RWPE2 (cell line): ENCODE measurements around the gene RNPEPL1.

Experiments used
- ATAC-seq: fragments of 200-7000 bp; cut with Tn5 transposase; 3 replicates; pipeline ENCODE4 v1.9.1; 2021; ENCODE audit warnings: low read depth
- DNase-seq: peaks from one replicate; pipeline ENCODE4 v3.0.0-alpha.2; 2020; ENCODE audit warnings: low spot score
- H3K27ac ChIP-seq: fragments of 450-650 bp; 2 replicates; pipeline ENCODE4 v1.5.1; 2017; ENCODE audit warnings: mild to moderate bottlenecking; ENCODE audit not compliant: poor library complexity, severe bottlenecking
- H3K27me3 ChIP-seq: fragments of 250-450 bp; sonication (Bioruptor Pico); 2 replicates; pipeline ENCODE4 v1.5.1; 2021; ENCODE audit warnings: mild to moderate bottlenecking, moderate library complexity; ENCODE audit not compliant: insufficient read depth, poor library complexity, severe bottlenecking
- H3K36me3 ChIP-seq: fragments of 250-450 bp; sonication (Bioruptor Pico); 2 replicates; pipeline ENCODE4 v1.5.1; 2020; ENCODE audit warnings: low read depth, mild to moderate bottlenecking, moderate library complexity
- H3K4me1 ChIP-seq: fragments of 250-450 bp; sonication (Bioruptor Pico); 2 replicates; pipeline ENCODE4 v1.5.1; 2021; ENCODE audit warnings: mild to moderate bottlenecking, moderate library complexity; ENCODE audit not compliant: insufficient read depth, poor library complexity, severe bottlenecking
- H3K4me3 ChIP-seq: fragments of 250-450 bp; sonication (Bioruptor Pico); 2 replicates; pipeline ENCODE4 v1.5.1; 2021; ENCODE audit warnings: mild to moderate bottlenecking, moderate library complexity; ENCODE audit not compliant: severe bottlenecking
- H3K9me3 ChIP-seq: fragments of 250-450 bp; sonication (Bioruptor Pico); 2 replicates; pipeline ENCODE4 v1.5.1; 2021; ENCODE audit warnings: mild to moderate bottlenecking, moderate library complexity; ENCODE audit not compliant: severe bottlenecking
- TF ChIP-seq, protein P1 (sequence below): fragments of 450-650 bp; IDR thresholded peaks from one replicate; pipeline ENCODE4 v1.5.1; 2017; ENCODE audit warnings: mild to moderate bottlenecking, moderate library complexity; ENCODE audit not compliant: poor library complexity, severe bottlenecking

Gene RNPEPL1

GRCh38 chr2:240569998-240570530 lies 1.8 kb downstream of the RNPEPL1 start:
- Histone ChIP-seq H3K4me3 (no peak overlapping the region), H3K27ac (no peak overlapping the region), H3K9me3 (no peaks in the 10 kb centered on the region), H3K27me3 (no peaks in the 10 kb centered on the region), H3K4me1 (peaks cover 18% of the 10 kb centered on the region), H3K36me3 (no peaks in the 10 kb centered on the region; the same call in 1 of the 2 replicates)
- ATAC-seq (no peak), DNase-seq (peak; percentile 39)
- TF ChIP-seq, protein P1, sequence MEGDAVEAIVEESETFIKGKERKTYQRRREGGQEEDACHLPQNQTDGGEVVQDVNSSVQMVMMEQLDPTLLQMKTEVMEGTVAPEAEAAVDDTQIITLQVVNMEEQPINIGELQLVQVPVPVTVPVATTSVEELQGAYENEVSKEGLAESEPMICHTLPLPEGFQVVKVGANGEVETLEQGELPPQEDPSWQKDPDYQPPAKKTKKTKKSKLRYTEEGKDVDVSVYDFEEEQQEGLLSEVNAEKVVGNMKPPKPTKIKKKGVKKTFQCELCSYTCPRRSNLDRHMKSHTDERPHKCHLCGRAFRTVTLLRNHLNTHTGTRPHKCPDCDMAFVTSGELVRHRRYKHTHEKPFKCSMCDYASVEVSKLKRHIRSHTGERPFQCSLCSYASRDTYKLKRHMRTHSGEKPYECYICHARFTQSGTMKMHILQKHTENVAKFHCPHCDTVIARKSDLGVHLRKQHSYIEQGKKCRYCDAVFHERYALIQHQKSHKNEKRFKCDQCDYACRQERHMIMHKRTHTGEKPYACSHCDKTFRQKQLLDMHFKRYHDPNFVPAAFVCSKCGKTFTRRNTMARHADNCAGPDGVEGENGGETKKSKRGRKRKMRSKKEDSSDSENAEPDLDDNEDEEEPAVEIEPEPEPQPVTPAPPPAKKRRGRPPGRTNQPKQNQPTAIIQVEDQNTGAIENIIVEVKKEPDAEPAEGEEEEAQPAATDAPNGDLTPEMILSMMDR, result no peak

- peaks cover 14% of the 10 kb centered on the region for H3K4me1 ChIP-seq
- TF ChIP-seq, protein P1, result no peak
- H3K27ac ChIP-seq, result no peak overlapping the region
- no peaks in the 10 kb centered on the region for H3K9me3 ChIP-seq
- DNase-seq (peak; percentile 49), ATAC-seq (no peak)
- no peaks in the 10 kb centered on the region for H3K27me3 ChIP-seq
- no peak overlapping the region for H3K4me3 ChIP-seq
- H3K36me3 ChIP-seq, result no peaks in the 10 kb centered on the region; the same call in 1 of the 2 replicates
Measured at GRCh38 chr2:240570531-240571313, 2.4 kb downstream of the RNPEPL1 start.

GRCh38 chr2:240571314-240571973 lies 3.2 kb downstream of the RNPEPL1 start:
- Histone ChIP-seq H3K27me3 (no peaks in the 10 kb centered on the region), H3K4me3 (no peak overlapping the region), H3K9me3 (no peaks in the 10 kb centered on the region), H3K27ac (no peak overlapping the region), H3K36me3 (peaks cover under 1% of the 10 kb centered on the region; the same call in 1 of the 2 replicates), H3K4me1 (peaks cover 9% of the 10 kb centered on the region)
- TF ChIP-seq, protein P1, result no peak
- no peak for ATAC-seq
- peak; percentile 38 for DNase-seq

GRCh38 chr2:240572141-240573031 lies 4.1 kb downstream of the RNPEPL1 start:
- no peak overlapping the region for H3K4me3 ChIP-seq
- H3K27ac ChIP-seq, result no peak overlapping the region
- H3K36me3 ChIP-seq, result peaks cover 6% of the 10 kb centered on the region; the same call in 1 of the 2 replicates
- H3K9me3 ChIP-seq, result no peaks in the 10 kb centered on the region
- TF ChIP-seq, protein P1, result no peak
- DNase-seq (peak; percentile 60), ATAC-seq (no peak)
- H3K27me3 ChIP-seq, result no peaks in the 10 kb centered on the region
- peaks cover under 1% of the 10 kb centered on the region for H3K4me1 ChIP-seq
